ENCODE measurements around the gene SIX2.

SIX2 gene

GRCh38 chr2:44969936-44970335, 39.3 kb downstream of the SIX2 start:
- H3K4me2 ChIP-seq (ENCODE audit: low read depth, low read length) = no peak overlapping the region
- no peak for DNase-seq
- no peaks in the 10 kb centered on the region for H3K36me3 ChIP-seq (replicated peaks; ENCODE audit: insufficient read depth, low read length)
- no peaks in the 10 kb centered on the region for H3K79me2 ChIP-seq (ENCODE audit: low read length)
- H3K27me3 ChIP-seq (replicated peaks; ENCODE audit: insufficient read depth, low read length) = no peaks in the 10 kb centered on the region
- H3K9me2 ChIP-seq (replicated peaks; ENCODE audit: insufficient read depth, low read length) = no peaks in the 10 kb centered on the region
- H3K9ac ChIP-seq (ENCODE audit: low read length) = no peak overlapping the region
- H3K4me1 ChIP-seq (ENCODE audit: low read length) = no peaks in the 10 kb centered on the region
- H3F3A ChIP-seq (ENCODE audit: insufficient read depth, low read length) = no peaks in the 10 kb centered on the region
- H3K27ac ChIP-seq (ENCODE audit: low read length) = no peak overlapping the region
- H3K9me3 ChIP-seq (replicated peaks; ENCODE audit: insufficient read depth, low read length) = no peaks in the 10 kb centered on the region
- H4K20me1 ChIP-seq (ENCODE audit: insufficient read depth, low read length) = no peaks in the 10 kb centered on the region
- no peak overlapping the region for H3K4me3 ChIP-seq (ENCODE audit: low read length)
- no peak overlapping the region for H2AFZ ChIP-seq (ENCODE audit: low read length)
- TF ChIP-seq EZH2 (optimal IDR thresholded peaks at IDR 0.05; ENCODE audit: low read depth, low read length) = no peak
- no peak for TF ChIP-seq EZH2phosphoT487 (IDR thresholded peaks at IDR 0.05; ENCODE audit: low read length)
- no peak for TF ChIP-seq CTCF (IDR thresholded peaks at IDR 0.05; ENCODE audit: low read length)

GRCh38 chr2:44967727-44968432, 41.4 kb downstream of the SIX2 start:
- H3K36me3 ChIP-seq (replicated peaks; ENCODE audit: insufficient read depth, low read length) = no peaks in the 10 kb centered on the region
- H3K9me3 ChIP-seq (replicated peaks; ENCODE audit: insufficient read depth, low read length) = no peaks in the 10 kb centered on the region
- no peaks in the 10 kb centered on the region for H3K4me1 ChIP-seq (ENCODE audit: low read length)
- no peaks in the 10 kb centered on the region for H3K27me3 ChIP-seq (replicated peaks; ENCODE audit: insufficient read depth, low read length)
- DNase-seq = no peak
- H3K4me2 ChIP-seq (ENCODE audit: low read depth, low read length) = no peak overlapping the region
- no peaks in the 10 kb centered on the region for H3K79me2 ChIP-seq (ENCODE audit: low read length)
- H3K9ac ChIP-seq (ENCODE audit: low read length) = no peak overlapping the region
- TF ChIP-seq CTCF (IDR thresholded peaks at IDR 0.05; ENCODE audit: low read length) (no peak), EZH2phosphoT487 (IDR thresholded peaks at IDR 0.05; ENCODE audit: low read length) (no peak), EZH2 (optimal IDR thresholded peaks at IDR 0.05; ENCODE audit: low read depth, low read length) (no peak)
- no peaks in the 10 kb centered on the region for H3K9me2 ChIP-seq (replicated peaks; ENCODE audit: insufficient read depth, low read length)
- no peak overlapping the region for H3K4me3 ChIP-seq (ENCODE audit: low read length)
- H2AFZ ChIP-seq (ENCODE audit: low read length) = no peak overlapping the region
- H3K27ac ChIP-seq (ENCODE audit: low read length) = no peak overlapping the region
- H4K20me1 ChIP-seq (ENCODE audit: insufficient read depth, low read length) = no peaks in the 10 kb centered on the region
- H3F3A ChIP-seq (ENCODE audit: insufficient read depth, low read length) = no peaks in the 10 kb centered on the region

DNA sequence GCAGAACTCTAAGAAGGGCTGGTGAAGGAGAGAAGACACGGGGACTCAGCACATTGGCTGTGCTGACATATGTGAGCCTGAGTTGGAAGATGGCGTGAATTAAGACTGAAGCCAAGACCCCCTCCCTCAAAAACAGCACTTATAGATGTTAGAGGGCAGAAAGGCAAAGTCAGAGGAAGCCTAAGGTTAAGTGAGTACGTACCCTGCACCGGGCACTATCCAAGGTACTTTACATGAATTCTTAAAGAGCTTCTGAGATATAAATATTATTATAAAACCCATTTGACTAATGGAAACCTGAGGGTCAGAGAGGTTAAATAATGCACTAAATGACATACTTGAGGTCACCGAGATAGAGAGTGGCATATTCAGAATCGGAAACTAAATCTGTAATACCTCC, 42.2 kb downstream of the SIX2 start:
- Histone ChIP-seq H3K27me3 (replicated peaks; ENCODE audit: insufficient read depth, low read length) (no peaks in the 10 kb centered on the region), H4K20me1 (ENCODE audit: insufficient read depth, low read length) (no peaks in the 10 kb centered on the region), H2AFZ (ENCODE audit: low read length) (no peak overlapping the region), H3K9ac (ENCODE audit: low read length) (no peak overlapping the region), H3K4me2 (ENCODE audit: low read depth, low read length) (no peak overlapping the region), H3K4me1 (ENCODE audit: low read length) (no peaks in the 10 kb centered on the region), H3K27ac (ENCODE audit: low read length) (no peak overlapping the region), H3K9me2 (replicated peaks; ENCODE audit: insufficient read depth, low read length) (no peaks in the 10 kb centered on the region), H3F3A (ENCODE audit: insufficient read depth, low read length) (no peaks in the 10 kb centered on the region), H3K79me2 (ENCODE audit: low read length) (no peaks in the 10 kb centered on the region), H3K9me3 (replicated peaks; ENCODE audit: insufficient read depth, low read length) (no peaks in the 10 kb centered on the region), H3K36me3 (replicated peaks; ENCODE audit: insufficient read depth, low read length) (no peaks in the 10 kb centered on the region), H3K4me3 (ENCODE audit: low read length) (no peak overlapping the region)
- no peak for TF ChIP-seq EZH2 (optimal IDR thresholded peaks at IDR 0.05; ENCODE audit: low read depth, low read length)
- TF ChIP-seq EZH2phosphoT487 (IDR thresholded peaks at IDR 0.05; ENCODE audit: low read length) = no peak
- TF ChIP-seq CTCF (IDR thresholded peaks at IDR 0.05; ENCODE audit: low read length) = no peak
- DNase-seq = no peak

All from MM.1S (cell line).